ENCODE data around the gene ASF1B. TPM values are rescaled to one million over a fixed set of nuclear protein-coding genes. Genes with fewer than 3 reads are reported as not detected.

The ASF1B gene
- polyA plus RNA-seq, 1 experiment, result 2.8 TPM

GRCh38 chr19:14073261-14073924, 63.0 kb downstream of the ASF1B start:
- Histone ChIP-seq H3K4me3 (ENCODE audit: low read depth, low read length) (peak overlapping the region; percentile 74), H3K27me3 (ENCODE audit: control insufficient read depth, insufficient read depth, low read length) (no peaks in the 10 kb centered on the region), H3K9me3 (ENCODE audit: control insufficient read depth, insufficient read depth, low read length) (no peaks in the 10 kb centered on the region; the same call in 1 of the 2 replicates), H3K27ac (ENCODE audit: low read depth, low read length) (no peak overlapping the region)
- CTCF ChIA-PET, result interaction anchor here (0.6 to 6.4 kb wide), 7 partner anchors 13 to 275 kb away, joined by 3 to 68 read pairs (median 4); partner anchors contain the start of gene PALM3
- TF ChIP-seq CTCF (IDR thresholded peaks at IDR 0.05; ENCODE audit: low read depth, low read length), result no peak; the same call in 1 of the 2 replicates
- POLR2A ChIA-PET, result interaction anchor here (0.6 kb wide), 1 partner anchor 8 kb away, joined by 3 read pairs; no protein-coding TSS in a partner anchor
- DNase-seq (ENCODE audit: low read depth, low spot score), result no peak

- no peak for TF ChIP-seq CTCF (IDR thresholded peaks at IDR 0.05; ENCODE audit: low read depth, low read length)
- Histone ChIP-seq H3K9me3 (ENCODE audit: control insufficient read depth, insufficient read depth, low read length) (no peaks in the 10 kb centered on the region; the same call in 1 of the 2 replicates), H3K27me3 (ENCODE audit: control insufficient read depth, insufficient read depth, low read length) (no peaks in the 10 kb centered on the region), H3K4me3 (ENCODE audit: low read depth, low read length) (peak within 1 kb of the TSS; percentile 74), H3K27ac (ENCODE audit: low read depth, low read length) (no peak within 1 kb of the TSS)
- no peak for DNase-seq (ENCODE audit: low read depth, low spot score)
- POLR2A ChIA-PET, result interaction anchor here (0.6 kb wide), 1 partner anchor 9 kb away, joined by 3 read pairs; no protein-coding TSS in a partner anchor
- CTCF ChIA-PET, result interaction anchor here (1.1 to 6.4 kb wide), 6 partner anchors 12 to 193 kb away, joined by 3 to 68 read pairs (median 10); partner anchors contain the start of genes PALM3 and RLN3
Measured at GRCh38 chr19:14072535-14073260, 63.7 kb downstream of the ASF1B start, which contains the start of gene MISP3. Gene MISP3, plus strand, starts transcription at chr19:14072786. Its CDS starts 524 bp downstream, at chr19:14073310.

GRCh38 chr19:14070268-14071050, 65.9 kb downstream of the ASF1B start:
- CTCF ChIA-PET, result interaction anchor here (0.6 to 6.4 kb wide), 4 partner anchors 10 to 191 kb away, joined by 3 to 68 read pairs (median 10); partner anchors contain the start of genes ASF1B and PALM3

More at GRCh38 chr19:14070268-14071050, 65.9 kb downstream of the ASF1B start:
- no peak for TF ChIP-seq CTCF (IDR thresholded peaks at IDR 0.05; ENCODE audit: low read depth, low read length)
- no peak for DNase-seq (ENCODE audit: low read depth, low spot score)
- no peaks in the 10 kb centered on the region; the same call in 1 of the 2 replicates for H3K9me3 ChIP-seq (ENCODE audit: control insufficient read depth, insufficient read depth, low read length)
- no peak overlapping the region for H3K27ac ChIP-seq (ENCODE audit: low read depth, low read length)
- POLR2A ChIA-PET, result no interaction called here
- no peak overlapping the region for H3K4me3 ChIP-seq (ENCODE audit: low read depth, low read length)
- no peaks in the 10 kb centered on the region for H3K27me3 ChIP-seq (ENCODE audit: control insufficient read depth, insufficient read depth, low read length)

Other genes with a start within 250 kb of the ASF1B start
- 0.12 and 0.17 TPM in 2 replicates for gene BRME1, start 230.5 kb downstream of the ASF1B start, polyA plus RNA-seq (2011; rRNA removed)
- gene CC2D1A, start 230.4 kb downstream of the ASF1B start, polyA plus RNA-seq (2011; rRNA removed), result 5.1 and 6.7 TPM in 2 replicates
- gene PODNL1, start 198.2 kb downstream of the ASF1B start, polyA plus RNA-seq (2011; rRNA removed), result 2.8 and 3.4 TPM in 2 replicates
- gene DCAF15, start 184.1 kb downstream of the ASF1B start, polyA plus RNA-seq (2011; rRNA removed), result 6.1 and 7.3 TPM in 2 replicates
- gene RFX1, start 130.3 kb downstream of the ASF1B start, polyA plus RNA-seq (2011; rRNA removed), result 0.38 and 0.63 TPM in 2 replicates
- gene RLN3, start 108.4 kb downstream of the ASF1B start, polyA plus RNA-seq (2011; rRNA removed), result not detected in 2 replicates
- 4.5 and 5.4 TPM in 2 replicates for gene IL27RA, start 104.8 kb downstream of the ASF1B start, polyA plus RNA-seq (2011; rRNA removed)
- gene PALM3, start 74.5 kb downstream of the ASF1B start, polyA plus RNA-seq (2011; rRNA removed), result 0.43 and 0.51 TPM in 2 replicates
- gene MISP3, start 63.8 kb downstream of the ASF1B start, polyA plus RNA-seq (2011; rRNA removed), result 0.27 and 0.56 TPM in 2 replicates
- not detected in 2 replicates for gene C19orf67, start 50.8 kb downstream of the ASF1B start, polyA plus RNA-seq (2011; rRNA removed)
- 5.1 and 6.5 TPM in 2 replicates for gene SAMD1, start 45.8 kb downstream of the ASF1B start, polyA plus RNA-seq (2011; rRNA removed)
- 17.9 and 25.1 TPM in 2 replicates for gene PRKACA, start 18.8 kb downstream of the ASF1B start, polyA plus RNA-seq (2011; rRNA removed)
- gene ADGRL1, start 69.6 kb upstream of the ASF1B start, polyA plus RNA-seq (2011; rRNA removed), result 2.0 and 2.9 TPM in 2 replicates
- 19.5 and 21.9 TPM in 2 replicates for gene ADGRE5, start 244.9 kb upstream of the ASF1B start, polyA plus RNA-seq (2011; rRNA removed)